Lower lobe of right lung (tissue), 2 donors: ENCODE results near the gene SLMAP. TPM values are rescaled to one million over a fixed set of nuclear protein-coding genes. Genes with fewer than 3 reads are reported as not detected.

Experiments used
- ATAC-seq, 2 donors: fragments of 200-7000 bp; cut with Tn5 transposase; one replicate each; pipeline ENCODE4 v1.9.1; 2020 to 2022; ENCODE audit warnings: mild to moderate bottlenecking in 2 of 2, moderate library complexity in 2 of 2
- DNase-seq: peaks from one replicate; pipeline ENCODE4 v3.0.0-alpha.2; 2020
- H3K27ac ChIP-seq: fragments of 200-600 bp; one replicate; pipeline ENCODE4 v1.8.0; 2022
- H3K27me3 ChIP-seq: fragments of 200-600 bp; one replicate; pipeline ENCODE4 v1.8.0; 2022; ENCODE audit warnings: low read depth
- H3K36me3 ChIP-seq: fragments of 200-600 bp; one replicate; pipeline ENCODE4 v1.8.0; 2022; ENCODE audit warnings: mild to moderate bottlenecking
- H3K4me1 ChIP-seq: fragments of 200-600 bp; one replicate; pipeline ENCODE4 v1.8.0; 2022
- H3K4me3 ChIP-seq: fragments of 200-600 bp; one replicate; pipeline ENCODE4 v1.8.0; 2022; ENCODE audit warnings: mild to moderate bottlenecking
- H3K9me3 ChIP-seq: fragments of 200-600 bp; one replicate; pipeline ENCODE4 v1.8.0; 2022
- intact Hi-C: fragments of 100-400 bp; cut with DNase I; formaldehyde crosslinking; loops from one replicate; pipeline ENCODE4 v1.11.0; 2022
- total RNA-seq: library from RNA; stranded (reverse); fragmentation: NEBNext Ultra II Directional; extraction: Animal tissue kit (Norgen Biotek cat#: 25700); gene quantifications from one replicate; pipeline ENCODE4 v1.2.1, GENCODE V29; 2021
- TF ChIP-seq, protein P1 (sequence below): fragments of 200-600 bp; IDR thresholded peaks from one replicate; pipeline ENCODE4 v1.8.0; 2022; ENCODE audit warnings: antibody characterized with exemption, mild to moderate bottlenecking
- donor health status: DM: no; HTN: yes; CAD: no; lungs with severe emphysema.

The SLMAP gene
- total RNA-seq, 1 donor from 2014 or later = 66.3 TPM

- intact Hi-C loops = no loop called here
- Histone ChIP-seq H3K36me3 (no peaks in the 10 kb centered on the region), H3K4me1 (no peaks in the 10 kb centered on the region), H3K27ac (no peak overlapping the region), H3K4me3 (no peak overlapping the region), H3K9me3 (no peaks in the 10 kb centered on the region), H3K27me3 (no peaks in the 10 kb centered on the region)
- peak; percentile 60 for DNase-seq
- ATAC-seq = peak; percentile 75 to 80
- TF ChIP-seq, protein P1, sequence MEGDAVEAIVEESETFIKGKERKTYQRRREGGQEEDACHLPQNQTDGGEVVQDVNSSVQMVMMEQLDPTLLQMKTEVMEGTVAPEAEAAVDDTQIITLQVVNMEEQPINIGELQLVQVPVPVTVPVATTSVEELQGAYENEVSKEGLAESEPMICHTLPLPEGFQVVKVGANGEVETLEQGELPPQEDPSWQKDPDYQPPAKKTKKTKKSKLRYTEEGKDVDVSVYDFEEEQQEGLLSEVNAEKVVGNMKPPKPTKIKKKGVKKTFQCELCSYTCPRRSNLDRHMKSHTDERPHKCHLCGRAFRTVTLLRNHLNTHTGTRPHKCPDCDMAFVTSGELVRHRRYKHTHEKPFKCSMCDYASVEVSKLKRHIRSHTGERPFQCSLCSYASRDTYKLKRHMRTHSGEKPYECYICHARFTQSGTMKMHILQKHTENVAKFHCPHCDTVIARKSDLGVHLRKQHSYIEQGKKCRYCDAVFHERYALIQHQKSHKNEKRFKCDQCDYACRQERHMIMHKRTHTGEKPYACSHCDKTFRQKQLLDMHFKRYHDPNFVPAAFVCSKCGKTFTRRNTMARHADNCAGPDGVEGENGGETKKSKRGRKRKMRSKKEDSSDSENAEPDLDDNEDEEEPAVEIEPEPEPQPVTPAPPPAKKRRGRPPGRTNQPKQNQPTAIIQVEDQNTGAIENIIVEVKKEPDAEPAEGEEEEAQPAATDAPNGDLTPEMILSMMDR = no peak
Measured at GRCh38 chr3:57942872-57943283, 186.8 kb downstream of the SLMAP start.

- H3K27ac ChIP-seq = no peak overlapping the region
- ATAC-seq = no peak
Measured at GRCh38 chr3:57943525-57944495, 187.7 kb downstream of the SLMAP start.

DNA sequence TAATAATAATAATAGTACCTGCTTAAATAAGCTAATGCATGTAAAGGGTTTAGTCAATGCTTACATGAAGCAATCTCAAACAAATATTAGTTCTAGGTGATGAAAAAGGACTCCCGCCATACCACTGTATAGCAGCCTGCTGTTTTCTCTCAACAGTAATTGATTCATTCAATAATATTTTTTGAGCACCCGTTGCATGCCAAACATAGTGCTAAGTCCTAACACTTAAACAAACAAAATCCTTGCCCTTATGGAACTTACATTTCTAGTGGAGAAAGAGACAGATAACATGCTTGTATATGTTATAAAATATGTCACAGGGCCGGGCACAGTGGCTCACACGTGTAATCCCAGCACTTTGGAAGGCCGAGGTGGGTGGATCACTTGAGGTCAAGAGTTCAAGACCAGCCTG is 190.9 kb downstream of the SLMAP start:
- Histone ChIP-seq H3K27me3 (no peaks in the 10 kb centered on the region), H3K4me1 (peaks cover 13% of the 10 kb centered on the region), H3K9me3 (no peaks in the 10 kb centered on the region), H3K27ac (no peak overlapping the region), H3K4me3 (no peak overlapping the region), H3K36me3 (no peaks in the 10 kb centered on the region)
- DNase-seq (no peak), ATAC-seq (no peak)
- TF ChIP-seq, protein P1 = no peak
- intact Hi-C loops = no loop called here

More at GRCh38 chr3:57943525-57944495, 187.7 kb downstream of the SLMAP start:
- H3K27me3 ChIP-seq = no peaks in the 10 kb centered on the region
- TF ChIP-seq, protein P1 = no peak
- intact Hi-C loops = no loop called here
- no peak for DNase-seq
- H3K9me3 ChIP-seq = no peaks in the 10 kb centered on the region
- H3K4me1 ChIP-seq = no peaks in the 10 kb centered on the region
- no peaks in the 10 kb centered on the region for H3K36me3 ChIP-seq
- no peak overlapping the region for H3K4me3 ChIP-seq

DNA sequence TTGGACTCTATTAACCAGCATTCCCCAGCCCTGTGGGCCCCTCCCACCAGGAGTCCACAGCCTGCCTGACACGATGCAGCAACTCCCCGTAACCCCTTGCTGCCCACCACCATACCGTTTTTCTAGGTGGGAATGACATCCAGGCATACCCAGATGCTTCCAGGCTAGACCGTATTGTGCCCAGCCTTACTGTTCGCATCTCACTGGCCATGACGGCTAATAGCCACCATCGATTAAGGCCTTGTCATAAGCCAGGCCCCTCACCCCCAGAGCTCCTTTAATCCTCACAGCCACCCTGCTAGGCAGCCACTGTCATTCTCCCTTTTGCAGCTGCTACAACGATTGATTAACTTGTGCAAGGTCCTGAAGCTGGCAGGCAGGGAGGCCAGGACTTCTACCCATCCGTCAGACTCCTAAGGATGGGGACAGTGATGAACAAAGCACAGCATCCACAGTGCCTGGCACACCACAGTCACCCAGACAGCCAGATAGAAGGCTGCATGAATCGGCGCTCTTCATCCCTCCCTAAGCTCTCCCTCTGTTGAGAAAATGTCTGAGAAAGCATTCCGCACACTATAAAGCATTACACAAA is 192.1 kb downstream of the SLMAP start:
- DNase-seq = no peak
- Histone ChIP-seq H3K9me3 (no peaks in the 10 kb centered on the region), H3K27me3 (no peaks in the 10 kb centered on the region), H3K27ac (no peak overlapping the region), H3K4me1 (peaks cover 25% of the 10 kb centered on the region), H3K4me3 (no peak overlapping the region), H3K36me3 (no peaks in the 10 kb centered on the region)
- ATAC-seq = no peak
- TF ChIP-seq, protein P1 = no peak
- intact Hi-C loops = no loop called here

- no peak for DNase-seq
- peaks cover 28% of the 10 kb centered on the region for H3K4me1 ChIP-seq
- no peaks in the 10 kb centered on the region for H3K36me3 ChIP-seq
- no peak overlapping the region for H3K27ac ChIP-seq
- no peak overlapping the region for H3K4me3 ChIP-seq
- intact Hi-C loops = no loop called here
- no peaks in the 10 kb centered on the region for H3K9me3 ChIP-seq
- TF ChIP-seq, protein P1 = no peak
- H3K27me3 ChIP-seq = no peaks in the 10 kb centered on the region
- no peak for ATAC-seq
Measured at GRCh38 chr3:57948781-57949242, 192.7 kb downstream of the SLMAP start.
